HG03439 (cell line): ENCODE results near the gene RAMAC.
A peak's percentile ranks its signal among the peaks of the same experiment; 100 is the strongest.
"Not testable (repeated sequence)": the region's sequence is repeated elsewhere in the genome, so short reads cannot be mapped to it uniquely, and the experiment has no call there.

Source experiments
- ATAC-seq: cut with Tn5 transposase; IDR thresholded peaks from one replicate; pipeline ENCODE4 v1.9.1; 2021; ENCODE audit warnings: mild to moderate bottlenecking, moderate library complexity; ENCODE audit not compliant: unreplicated experiment

The RAMAC gene

GRCh38 chr15:82985688-82986441, at the start of gene RAMAC:
TSS of gene RAMAC (plus strand) at chr15:82986210. CDS start at chr15:82989019, 2,809 bp downstream.
- peak; percentile 90 for ATAC-seq

GRCh38 chr15:82936966-82937711, 48.9 kb upstream of the RAMAC start:
- ATAC-seq, result no peak

- no peak for ATAC-seq
Measured at GRCh38 chr15:82937712-82938058, 48.3 kb upstream of the RAMAC start.

GRCh38 chr15:82939678-82940077, 46.3 kb upstream of the RAMAC start:
- not testable (repeated sequence) for ATAC-seq

GRCh38 chr15:82942691-82943090, 43.3 kb upstream of the RAMAC start:
- ATAC-seq, result no peak

- ATAC-seq, result no peak
Measured at GRCh38 chr15:82943176-82943575, 42.8 kb upstream of the RAMAC start.

- no peak for ATAC-seq
Measured at GRCh38 chr15:82944056-82944455, 42.0 kb upstream of the RAMAC start.

- ATAC-seq, result no peak
Measured at GRCh38 chr15:82944821-82945220, 41.2 kb upstream of the RAMAC start.

GRCh38 chr15:82945326-82945725, 40.7 kb upstream of the RAMAC start:
- ATAC-seq, result no peak

- ATAC-seq, result no peak
Measured at GRCh38 chr15:82946155-82946701, 39.8 kb upstream of the RAMAC start.

GRCh38 chr15:82950295-82950694, 35.7 kb upstream of the RAMAC start:
- ATAC-seq, result no peak

- no peak for ATAC-seq
Measured at GRCh38 chr15:82950746-82951370, 35.2 kb upstream of the RAMAC start.

GRCh38 chr15:82951472-82952157, 34.4 kb upstream of the RAMAC start:
- ATAC-seq, result no peak

GRCh38 chr15:82952158-82953081, 33.6 kb upstream of the RAMAC start, which contains the start of gene HOMER2:
TSS of gene HOMER2 (minus strand) at chr15:82952720. CDS start at chr15:82952535, 185 bp downstream.
- no peak for ATAC-seq

- no peak for ATAC-seq
Measured at GRCh38 chr15:82958638-82959037, 27.4 kb upstream of the RAMAC start.

GRCh38 chr15:82959423-82959822, 26.6 kb upstream of the RAMAC start:
- ATAC-seq, result no peak

GRCh38 chr15:82960766-82961165, 25.2 kb upstream of the RAMAC start:
- no peak for ATAC-seq

GRCh38 chr15:82963471-82964341, 22.3 kb upstream of the RAMAC start:
- no peak for ATAC-seq

- no peak for ATAC-seq
Measured at GRCh38 chr15:82964890-82965289, 21.1 kb upstream of the RAMAC start.
